Hematopoietic multipotent progenitor cell treated with erythropoietin and hydrocortisone succinate and interleukin-3 and kit ligand, for 6 days (in vitro differentiated cells): ENCODE measurements around the gene SMIM1.

Source experiments
- DNase-seq: peaks from one replicate; pipeline ENCODE4 v3.0.0-alpha.2; 2015

SMIM1 gene

GRCh38 chr1:3772715-3773571 is at the start of gene SMIM1:
TSS of gene SMIM1 (plus strand) at chr1:3772749. CDS start at chr1:3775374, 2,625 bp downstream.
- DNase-seq, result peak; percentile 62

DNA sequence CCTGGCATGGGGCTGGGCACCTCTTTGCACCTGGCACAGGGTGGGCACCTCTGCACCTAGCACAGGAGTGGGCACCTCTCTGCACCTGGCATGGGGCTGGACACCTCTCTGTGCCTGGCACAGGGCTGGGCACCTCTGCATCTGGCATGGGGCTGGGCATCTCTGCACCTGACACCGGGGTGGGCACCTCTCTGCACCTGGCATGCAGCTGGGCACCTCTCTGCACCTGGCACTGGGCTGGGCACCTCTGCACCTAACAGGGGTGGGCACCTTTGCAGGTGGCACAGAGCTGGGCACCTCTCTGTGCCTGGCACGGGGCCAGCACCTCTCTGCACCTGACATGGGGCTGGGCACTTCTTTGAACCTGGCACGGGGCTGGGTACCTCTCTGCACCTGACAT is 49.7 kb upstream of the SMIM1 start:
- DNase-seq, result no peak

GRCh38 chr1:3724416-3725030 is 48.0 kb upstream of the SMIM1 start:
- DNase-seq, result peak; percentile 90

- no peak for DNase-seq
These were observed 47.2 kb upstream of the SMIM1 start for GRCh38 chr1:3725366-3725765.

- DNase-seq, result peak; percentile 65
These were observed 45.3 kb upstream of the SMIM1 start for GRCh38 chr1:3727042-3727824.

DNA sequence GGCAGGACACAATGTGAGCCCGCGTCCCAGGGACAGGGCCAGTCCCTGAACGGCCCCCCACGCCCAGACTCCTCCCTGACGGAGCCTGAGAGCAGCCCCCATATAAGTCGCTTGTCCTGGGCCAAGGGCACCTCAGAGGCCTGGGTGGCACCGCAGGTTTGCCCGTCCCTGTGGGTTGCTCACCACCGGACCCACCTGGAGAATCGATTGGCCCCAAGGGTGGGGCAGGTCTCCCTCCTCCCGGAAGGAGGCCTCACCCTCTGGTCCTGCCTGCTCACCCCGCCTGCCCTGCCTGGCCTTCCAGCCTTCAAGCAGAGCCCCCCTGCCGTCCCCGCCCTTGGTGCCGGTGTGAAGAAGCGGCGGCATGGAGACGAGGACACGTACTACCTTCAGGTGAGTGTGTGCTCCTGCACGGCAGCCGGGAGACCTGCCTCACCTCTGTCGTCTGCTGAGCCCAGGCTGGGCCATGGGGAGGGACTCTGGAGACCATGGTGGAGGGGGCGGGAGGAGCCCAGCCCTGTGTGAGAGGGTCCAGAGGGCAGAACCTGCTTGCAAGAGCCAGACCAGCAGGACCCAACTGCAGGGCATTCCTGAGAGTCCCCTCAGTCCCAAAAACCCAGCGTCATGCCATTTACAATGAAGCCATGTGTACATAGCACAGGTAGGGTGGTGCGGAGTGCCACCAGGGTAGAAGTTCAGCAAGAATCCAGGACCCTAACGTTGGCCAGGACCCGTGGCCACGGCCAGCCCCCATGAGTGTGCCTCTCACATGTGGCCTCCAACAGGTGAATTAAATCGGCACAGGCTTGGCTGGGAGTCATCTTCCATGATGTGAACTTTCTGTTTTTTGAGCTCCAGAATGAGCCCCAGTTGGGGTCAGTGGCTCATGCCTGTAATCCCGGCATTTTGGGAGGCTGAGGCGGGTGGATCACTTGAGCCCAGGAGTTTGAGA is 44.4 kb upstream of the SMIM1 start:
- DNase-seq, result no peak

- no peak for DNase-seq
These were observed 42.7 kb upstream of the SMIM1 start for GRCh38 chr1:3729594-3730542.

DNA sequence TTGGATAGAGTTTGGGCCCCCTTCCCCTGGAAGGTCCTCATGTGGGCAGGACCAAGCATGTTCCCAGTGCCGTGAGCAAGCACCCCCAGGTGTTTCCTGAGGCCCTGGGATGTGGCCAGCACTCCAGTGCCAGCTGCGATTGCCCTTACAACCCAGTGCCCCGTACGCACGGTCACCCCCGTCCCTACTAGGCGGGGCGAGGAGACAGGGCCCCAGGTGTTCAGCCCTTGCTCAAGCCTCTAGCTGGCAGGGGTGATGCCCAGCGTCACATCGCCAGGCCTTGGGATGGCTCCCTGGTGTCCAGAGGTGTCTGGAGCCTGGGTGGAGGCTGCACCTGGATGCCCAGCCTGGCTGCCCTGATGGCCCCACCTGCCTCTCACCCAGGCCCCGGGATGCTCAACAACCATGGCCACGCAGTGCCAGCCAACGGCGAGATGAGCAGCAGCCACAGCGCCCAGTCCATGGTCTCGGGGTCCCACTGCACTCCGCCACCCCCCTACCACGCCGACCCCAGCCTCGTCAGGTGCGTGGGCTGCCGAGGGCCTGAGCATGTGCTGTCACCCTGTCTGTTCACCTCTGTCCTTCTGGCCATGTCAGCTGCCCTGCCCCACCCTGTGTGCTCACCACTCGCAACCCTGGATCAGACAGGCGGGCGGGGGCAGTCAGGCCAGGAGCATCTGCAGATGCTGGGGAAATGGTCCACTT is 41.9 kb upstream of the SMIM1 start:
- no peak for DNase-seq

DNA sequence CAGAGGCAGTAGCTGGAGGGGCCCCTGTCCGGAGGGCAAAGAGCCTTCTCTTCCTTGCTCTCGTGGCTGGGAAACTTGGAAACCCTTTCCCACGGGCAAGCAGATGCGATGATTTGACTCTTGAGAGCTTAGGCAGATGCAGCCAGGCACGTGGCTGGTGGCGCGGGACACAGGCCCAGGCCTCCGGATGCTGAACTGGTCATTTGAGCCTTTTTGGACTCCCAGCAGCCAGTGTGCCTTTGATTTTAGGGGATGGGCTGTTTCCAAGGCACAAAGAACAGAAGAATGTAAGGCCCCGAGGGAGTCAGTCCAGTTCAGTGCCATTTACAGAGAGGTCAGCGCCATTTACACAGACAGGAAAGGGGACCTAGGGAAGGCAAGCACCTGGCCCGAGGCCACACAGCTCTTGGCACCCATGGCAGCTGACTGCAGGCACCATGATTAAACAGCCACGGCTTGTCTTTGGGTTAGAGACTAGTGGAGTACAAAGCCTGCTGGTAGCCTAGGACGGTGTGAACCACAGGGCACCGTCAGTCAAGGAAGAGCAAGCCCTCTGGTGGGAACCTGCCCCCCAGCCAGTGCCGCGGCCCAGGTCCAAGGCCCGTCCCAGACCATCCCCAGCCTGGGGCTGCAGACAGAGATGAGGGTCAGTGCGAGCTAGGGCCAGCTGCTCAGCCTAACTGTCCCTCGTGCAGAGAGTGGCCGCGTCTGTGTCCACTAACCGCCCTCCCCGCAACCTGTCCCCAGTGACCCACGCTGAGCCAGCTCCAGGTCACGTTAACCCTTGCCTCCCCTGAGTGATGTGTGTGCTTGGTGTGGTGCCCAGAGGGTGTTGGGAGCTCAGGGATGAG is 40.7 kb upstream of the SMIM1 start:
- no peak for DNase-seq

- no peak for DNase-seq
These were observed 40.0 kb upstream of the SMIM1 start for GRCh38 chr1:3732434-3733093.

GRCh38 chr1:3733094-3733882 is 39.3 kb upstream of the SMIM1 start:
- DNase-seq, result no peak

- no peak for DNase-seq
These were observed 38.5 kb upstream of the SMIM1 start for GRCh38 chr1:3733883-3734589.

DNA sequence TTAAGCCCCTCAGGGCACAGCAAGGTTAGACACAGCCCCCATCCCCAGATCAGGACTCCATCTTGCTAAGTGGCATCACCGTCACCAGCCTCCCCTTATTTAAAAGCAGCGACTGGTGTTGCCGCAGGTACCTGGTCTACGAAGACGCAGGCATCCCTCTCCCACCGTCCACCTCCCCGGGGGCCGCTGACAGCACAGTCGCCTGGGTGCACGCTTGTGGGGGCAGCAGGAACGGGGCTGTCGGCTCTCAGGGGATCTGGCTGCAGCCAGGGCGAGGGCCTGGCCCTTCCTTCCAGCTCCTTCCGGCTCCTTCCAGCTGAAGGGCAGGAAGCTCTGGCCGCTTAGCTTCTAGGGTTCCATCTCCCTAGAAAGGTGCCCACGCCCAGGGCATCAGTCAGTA is 37.9 kb upstream of the SMIM1 start:
- DNase-seq, result no peak

GRCh38 chr1:3735027-3735681 is 37.4 kb upstream of the SMIM1 start:
- DNase-seq, result no peak

DNA sequence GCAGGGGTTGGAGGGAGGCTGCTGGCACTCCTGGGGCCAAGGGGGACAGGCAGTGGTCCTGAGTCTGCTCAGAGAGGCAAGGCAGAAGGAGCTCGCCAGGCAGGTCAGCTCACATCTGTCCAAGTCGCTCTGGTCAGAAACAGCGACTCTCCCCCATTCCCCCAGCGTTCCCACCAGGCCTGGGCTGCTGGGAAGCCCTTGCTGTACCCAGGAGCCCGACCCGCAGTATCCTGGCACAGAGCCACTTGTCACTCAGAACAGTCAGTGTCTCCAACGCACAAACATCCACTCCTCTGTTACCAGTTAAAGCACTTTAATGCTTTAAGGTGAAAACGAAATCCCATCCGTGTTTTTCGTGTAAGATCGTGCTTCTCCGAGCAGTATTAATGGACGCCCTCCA is 36.9 kb upstream of the SMIM1 start:
- DNase-seq, result no peak

DNA sequence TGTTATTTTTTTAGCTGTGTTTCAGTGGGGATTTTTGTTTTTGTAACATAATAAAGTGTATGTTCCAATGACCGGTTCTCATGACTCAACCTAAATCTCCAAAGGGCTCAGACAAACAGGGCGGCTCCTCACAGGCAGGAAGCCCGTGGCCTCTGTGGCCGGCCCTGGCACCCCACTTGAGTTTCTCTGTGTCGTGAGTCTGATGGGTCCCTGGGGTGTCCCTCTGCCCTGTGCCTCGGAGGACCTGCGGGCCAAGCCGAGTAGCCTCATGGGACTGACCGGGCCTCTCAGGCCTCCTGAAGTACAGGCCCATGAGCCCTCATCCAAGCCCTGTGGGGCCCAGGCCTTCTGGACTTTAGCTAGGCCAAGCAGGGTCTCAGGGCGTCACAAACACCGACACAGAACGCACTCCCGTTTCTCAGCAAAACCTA is 36.4 kb upstream of the SMIM1 start:
- no peak for DNase-seq

- DNase-seq, result no peak
These were observed 35.8 kb upstream of the SMIM1 start for GRCh38 chr1:3736708-3737107.
